Measurements from ENCODE around the gene FAM209A. TPM values are rescaled to one million over a fixed set of nuclear protein-coding genes. Genes with fewer than 3 reads are reported as not detected.
"Not testable (repeated sequence)": the region's sequence is repeated elsewhere in the genome, so short reads cannot be mapped to it uniquely, and the experiment has no call there.

FAM209A gene, protein sequence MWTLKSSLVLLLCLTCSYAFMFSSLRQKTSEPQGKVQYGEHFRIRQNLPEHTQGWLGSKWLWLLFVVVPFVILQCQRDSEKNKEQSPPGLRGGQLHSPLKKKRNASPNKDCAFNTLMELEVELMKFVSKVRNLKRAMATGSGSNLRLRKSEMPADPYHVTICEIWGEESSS
- total RNA-seq, result 1 to 10 TPM; 3.7 to 5.6 (median 4.7) TPM
- total RNA-seq (2013), result 2.8 TPM
- total RNA-seq, result 0.05 to 2.9 (median 0.91) reads per million in 29 experiments

- DNase-seq; H3K27me3 Mint-ChIP-seq; H3K9me3 ChIP-seq; POLR2A ChIA-PET; ATAC-seq (replicated peaks in 1 of 4); H3K4me3 ChIP-seq (ENCODE audit: control insufficient read depth in 1 of 2, extremely low read depth in 1 of 2, low read length in 1 of 2); H3K4me3 Mint-ChIP-seq; H3K4me1 ChIP-seq (ENCODE audit: control insufficient read depth in 1 of 2, extremely low read depth in 1 of 2, insufficient read depth in 2 of 2, low read length in 2 of 2); H3K27me3 ChIP-seq (replicated peaks in 1 of 2; ENCODE audit: control insufficient read depth in 2 of 2, extremely low read depth in 1 of 2, insufficient read depth in 2 of 2, low read length in 1 of 2); H3K27ac ChIP-seq (ENCODE audit: low read length); H3K27ac Mint-ChIP-seq: not testable (repeated sequence)
- H3K36me3 ChIP-seq (ENCODE audit: control insufficient read depth in 2 of 2, extremely low read depth in 1 of 2, insufficient read depth in 1 of 2, low read length in 1 of 2), result peaks cover 3 to 11% of the 10 kb centered on the region in 2 donors
- peaks cover 0 to 13% (median 12%) of the 10 kb centered on the region in 3 donors for H3K9me3 Mint-ChIP-seq
- 88% methylated on average over 3 of the region's 7 CpGs for WGBS (ENCODE audit: insufficient coverage)
- CTCF ChIA-PET, result interaction anchor here in 1 of 2 donors (0.6 kb wide), 1 partner anchor 42 kb away, joined by 3 read pairs; no protein-coding TSS in a partner anchor
- H3K36me3 Mint-ChIP-seq, result peaks cover 28% of the 10 kb centered on the region
- peaks cover 7 to 21% (median 8%) of the 10 kb centered on the region in 3 donors for H3K4me1 Mint-ChIP-seq
Measured at GRCh38 chr20:56524444-56524843, at the start of gene FAM209A. Gene FAM209A, plus strand, starts transcription at chr20:56524744. Its CDS starts 65 bp downstream, at chr20:56524809.

DNA sequence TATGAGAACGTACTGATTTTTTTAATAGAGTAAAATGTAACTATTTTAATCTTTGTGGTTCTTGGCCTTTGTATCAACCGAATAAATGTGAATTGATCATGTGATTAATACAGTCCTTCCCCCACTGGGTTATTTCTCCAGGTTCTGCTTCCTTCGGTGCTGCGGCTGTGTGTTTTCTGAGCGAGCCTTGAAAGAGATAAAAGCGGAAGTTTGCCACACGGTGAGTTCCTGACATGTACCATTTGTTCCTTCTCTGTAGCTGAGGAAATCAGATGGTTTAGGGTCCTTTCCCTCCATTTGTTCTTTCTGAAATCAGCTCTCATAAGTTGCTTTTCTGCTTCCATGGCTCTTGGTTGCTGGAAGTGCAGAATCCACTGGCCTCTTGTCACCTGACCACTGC is 40.6 kb upstream of the FAM209A start:
- peaks cover 18 to 70% of the 10 kb centered on the region in 2 donors for H3K36me3 ChIP-seq (ENCODE audit: control insufficient read depth in 2 of 2, extremely low read depth in 1 of 2, insufficient read depth in 1 of 2, low read length in 1 of 2)

DNA sequence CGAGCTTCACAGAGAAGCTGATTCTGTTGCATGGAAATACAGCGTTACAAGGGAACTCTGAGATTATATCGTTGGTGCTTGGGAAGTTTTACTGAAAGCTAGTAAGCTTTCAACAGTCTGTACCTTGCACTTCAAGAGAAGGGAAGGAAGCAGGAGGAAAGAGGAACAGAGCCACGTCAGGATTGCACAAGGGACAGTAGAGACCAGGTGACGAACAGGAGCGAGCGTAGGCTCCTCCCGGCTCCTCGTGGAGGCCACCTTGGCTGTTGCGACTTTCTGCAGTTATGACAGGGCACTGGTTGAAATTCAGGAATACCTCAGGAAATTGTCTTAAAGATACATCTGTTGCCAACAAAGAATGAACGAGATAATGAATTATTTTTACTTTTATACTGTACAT is 37.3 kb upstream of the FAM209A start:
- Mint-ChIP-seq H3K36me3 (peaks cover 70% of the 10 kb centered on the region), H3K9me3 (no peaks in the 10 kb centered on the region), H3K4me1 (peaks cover 35 to 46% (median 40%) of the 10 kb centered on the region in 3 donors), H3K27me3 (no peaks in the 10 kb centered on the region), H3K4me3 (no peak overlapping the region), H3K27ac (no peak overlapping the region)
- ATAC-seq (replicated peaks in 1 of 4), result no peak
- H3K36me3 ChIP-seq (ENCODE audit: control insufficient read depth in 2 of 2, extremely low read depth in 1 of 2, insufficient read depth in 1 of 2, low read length in 1 of 2), result peaks cover 29 to 61% of the 10 kb centered on the region in 2 donors
- no peaks in the 10 kb centered on the region for H3K27me3 ChIP-seq (replicated peaks in 1 of 2; ENCODE audit: control insufficient read depth in 2 of 2, extremely low read depth in 1 of 2, insufficient read depth in 2 of 2, low read length in 1 of 2)
- no peak overlapping the region for H3K4me3 ChIP-seq (ENCODE audit: control insufficient read depth in 1 of 2, extremely low read depth in 1 of 2, low read length in 1 of 2)
- POLR2A ChIA-PET, result no interaction called here
- 87% methylated on average over 9 of the region's 11 CpGs for WGBS (ENCODE audit: insufficient coverage)
- peaks cover 18 to 22% of the 10 kb centered on the region in 2 experiments for H3K4me1 ChIP-seq (ENCODE audit: control insufficient read depth in 1 of 2, extremely low read depth in 1 of 2, insufficient read depth in 2 of 2, low read length in 2 of 2)
- DNase-seq, result no peak
- no peak overlapping the region for H3K27ac ChIP-seq (ENCODE audit: low read length)
- CTCF ChIA-PET, result no interaction called here
- H3K9me3 ChIP-seq, result no peaks in the 10 kb centered on the region

More for the DNA sequence above, 40.6 kb upstream of the FAM209A start:
- H3K4me1 Mint-ChIP-seq, result peaks cover 41 to 60% (median 46%) of the 10 kb centered on the region in 3 donors
- ChIA-PET POLR2A (no interaction called here), CTCF (interaction anchor here in 1 of 2 donors (0.9 kb wide), 1 partner anchor 50 kb away, joined by 3 read pairs; no protein-coding TSS in a partner anchor)
- Histone ChIP-seq H3K27ac (ENCODE audit: low read length) (peak overlapping the region; percentile 8), H3K27me3 (replicated peaks in 1 of 2; ENCODE audit: control insufficient read depth in 2 of 2, extremely low read depth in 1 of 2, insufficient read depth in 2 of 2, low read length in 1 of 2) (no peaks in the 10 kb centered on the region), H3K4me1 (ENCODE audit: control insufficient read depth in 1 of 2, extremely low read depth in 1 of 2, insufficient read depth in 2 of 2, low read length in 2 of 2) (peaks cover 18 to 22% of the 10 kb centered on the region in 2 experiments), H3K4me3 (ENCODE audit: control insufficient read depth in 1 of 2, extremely low read depth in 1 of 2, low read length in 1 of 2) (peak overlapping the region in 1 of 2 donors; percentile 10), H3K9me3 (no peaks in the 10 kb centered on the region)
- peak in 3 of 4 experiments; percentile 66 to 84 (median 69) for ATAC-seq (replicated peaks in 1 of 4)
- H3K9me3 Mint-ChIP-seq, result no peaks in the 10 kb centered on the region
- peak overlapping the region; percentile 63 to 78 (median 67) for H3K4me3 Mint-ChIP-seq
- no peaks in the 10 kb centered on the region for H3K27me3 Mint-ChIP-seq
- peak in 16 of 35 experiments; percentile 5 to 44 (median 14) for DNase-seq
- H3K36me3 Mint-ChIP-seq, result peaks cover 75% of the 10 kb centered on the region
- WGBS (ENCODE audit: insufficient coverage), result 48% methylated on average over 3 of the region's 7 CpGs
- peak overlapping the region; percentile 85 to 92 for H3K27ac Mint-ChIP-seq

GRCh38 chr20:56488566-56488965 is 36.0 kb upstream of the FAM209A start:
- Mint-ChIP-seq H3K27me3 (no peaks in the 10 kb centered on the region), H3K9me3 (no peaks in the 10 kb centered on the region), H3K4me1 (peaks cover 25 to 35% (median 32%) of the 10 kb centered on the region in 3 donors), H3K36me3 (peaks cover 69% of the 10 kb centered on the region), H3K27ac (no peak overlapping the region), H3K4me3 (no peak overlapping the region)
- Histone ChIP-seq H3K4me1 (ENCODE audit: control insufficient read depth in 1 of 2, extremely low read depth in 1 of 2, insufficient read depth in 2 of 2, low read length in 2 of 2) (peaks cover 9 to 10% of the 10 kb centered on the region in 2 experiments), H3K27ac (ENCODE audit: low read length) (no peak overlapping the region), H3K27me3 (replicated peaks in 1 of 2; ENCODE audit: control insufficient read depth in 2 of 2, extremely low read depth in 1 of 2, insufficient read depth in 2 of 2, low read length in 1 of 2) (no peaks in the 10 kb centered on the region), H3K36me3 (ENCODE audit: control insufficient read depth in 2 of 2, extremely low read depth in 1 of 2, insufficient read depth in 1 of 2, low read length in 1 of 2) (peaks cover 32 to 63% of the 10 kb centered on the region in 2 donors), H3K4me3 (ENCODE audit: control insufficient read depth in 1 of 2, extremely low read depth in 1 of 2, low read length in 1 of 2) (no peak overlapping the region), H3K9me3 (no peaks in the 10 kb centered on the region)
- no peak for ATAC-seq (replicated peaks in 1 of 4)
- ChIA-PET POLR2A (no interaction called here), CTCF (no interaction called here)
- 92% methylated on average over 4 of the region's 5 CpGs for WGBS (ENCODE audit: insufficient coverage)
- no peak for DNase-seq

- Histone ChIP-seq H3K4me1 (ENCODE audit: control insufficient read depth in 1 of 2, extremely low read depth in 1 of 2, insufficient read depth in 2 of 2, low read length in 2 of 2) (peaks cover 3 to 10% of the 10 kb centered on the region in 2 experiments), H3K27me3 (replicated peaks in 1 of 2; ENCODE audit: control insufficient read depth in 2 of 2, extremely low read depth in 1 of 2, insufficient read depth in 2 of 2, low read length in 1 of 2) (no peaks in the 10 kb centered on the region), H3K27ac (ENCODE audit: low read length) (no peak overlapping the region), H3K9me3 (peaks cover 2% of the 10 kb centered on the region), H3K4me3 (ENCODE audit: control insufficient read depth in 1 of 2, extremely low read depth in 1 of 2, low read length in 1 of 2) (no peak overlapping the region), H3K36me3 (ENCODE audit: control insufficient read depth in 2 of 2, extremely low read depth in 1 of 2, insufficient read depth in 1 of 2, low read length in 1 of 2) (peaks cover 0 to 11% of the 10 kb centered on the region in 2 donors)
- Mint-ChIP-seq H3K36me3 (peaks cover 24% of the 10 kb centered on the region), H3K27me3 (no peaks in the 10 kb centered on the region), H3K4me3 (no peak overlapping the region), H3K27ac (no peak overlapping the region), H3K9me3 (peaks cover 2 to 4% (median 2%) of the 10 kb centered on the region in 3 donors), H3K4me1 (peaks cover 5 to 18% (median 12%) of the 10 kb centered on the region in 3 donors)
- CTCF ChIA-PET, result interaction anchor here in 1 of 2 donors (0.5 kb wide), 1 partner anchor 43 kb away, joined by 4 read pairs; no protein-coding TSS in a partner anchor
- WGBS (ENCODE audit: insufficient coverage), result no CpG with 5 or more reads among the region's 1 CpG
- ATAC-seq (replicated peaks in 1 of 4) (no peak), DNase-seq (no peak)
- POLR2A ChIA-PET, result no interaction called here
Measured at GRCh38 chr20:56501116-56501515, 23.4 kb upstream of the FAM209A start.

GRCh38 chr20:56503916-56504315 is 20.6 kb upstream of the FAM209A start:
- no peaks in the 10 kb centered on the region for H3K9me3 Mint-ChIP-seq
- no peak overlapping the region for H3K4me3 Mint-ChIP-seq
- H3K36me3 ChIP-seq (ENCODE audit: control insufficient read depth in 2 of 2, extremely low read depth in 1 of 2, insufficient read depth in 1 of 2, low read length in 1 of 2), result peaks cover 0 to 7% of the 10 kb centered on the region in 2 donors
- 100% methylated on average over 3 of the region's 8 CpGs for WGBS (ENCODE audit: insufficient coverage)
- peak overlapping the region in 1 of 2 donors; percentile 34 for H3K27ac Mint-ChIP-seq
- ATAC-seq (replicated peaks in 1 of 4), result no peak
- ChIA-PET CTCF (interaction anchor here in 1 of 2 donors (1.1 kb wide), 1 partner anchor 1707 kb away, joined by 3 read pairs; no protein-coding TSS in a partner anchor), POLR2A (no interaction called here)
- H3K27me3 Mint-ChIP-seq, result no peaks in the 10 kb centered on the region
- no peak for DNase-seq
- no peaks in the 10 kb centered on the region for H3K9me3 ChIP-seq
- H3K4me3 ChIP-seq (ENCODE audit: control insufficient read depth in 1 of 2, extremely low read depth in 1 of 2, low read length in 1 of 2), result no peak overlapping the region
- peaks cover 3 to 10% of the 10 kb centered on the region in 2 experiments for H3K4me1 ChIP-seq (ENCODE audit: control insufficient read depth in 1 of 2, extremely low read depth in 1 of 2, insufficient read depth in 2 of 2, low read length in 2 of 2)
- peaks cover 5% of the 10 kb centered on the region for H3K36me3 Mint-ChIP-seq
- H3K4me1 Mint-ChIP-seq, result peaks cover 13 to 18% (median 14%) of the 10 kb centered on the region in 3 donors
- no peaks in the 10 kb centered on the region for H3K27me3 ChIP-seq (replicated peaks in 1 of 2; ENCODE audit: control insufficient read depth in 2 of 2, extremely low read depth in 1 of 2, insufficient read depth in 2 of 2, low read length in 1 of 2)
- H3K27ac ChIP-seq (ENCODE audit: low read length), result no peak overlapping the region

All from T-cell (primary cell).